ENCODE data around the gene F12. TPM values are rescaled to one million over a fixed set of nuclear protein-coding genes. Genes with fewer than 3 reads are reported as not detected.
A peak's percentile ranks its signal among the peaks of the same experiment; 100 is the strongest.
"Not testable (repeated sequence)": the region's sequence is repeated elsewhere in the genome, so short reads cannot be mapped to it uniquely, and the experiment has no call there.

F12 gene
- total RNA-seq, 1 experiment from 2014 or later, result 0.12 TPM

- no peak for DNase-seq (ENCODE audit: low read depth)
Observed at GRCh38 chr5:177432143-177432838, 22.9 kb upstream of the F12 start.

DNA sequence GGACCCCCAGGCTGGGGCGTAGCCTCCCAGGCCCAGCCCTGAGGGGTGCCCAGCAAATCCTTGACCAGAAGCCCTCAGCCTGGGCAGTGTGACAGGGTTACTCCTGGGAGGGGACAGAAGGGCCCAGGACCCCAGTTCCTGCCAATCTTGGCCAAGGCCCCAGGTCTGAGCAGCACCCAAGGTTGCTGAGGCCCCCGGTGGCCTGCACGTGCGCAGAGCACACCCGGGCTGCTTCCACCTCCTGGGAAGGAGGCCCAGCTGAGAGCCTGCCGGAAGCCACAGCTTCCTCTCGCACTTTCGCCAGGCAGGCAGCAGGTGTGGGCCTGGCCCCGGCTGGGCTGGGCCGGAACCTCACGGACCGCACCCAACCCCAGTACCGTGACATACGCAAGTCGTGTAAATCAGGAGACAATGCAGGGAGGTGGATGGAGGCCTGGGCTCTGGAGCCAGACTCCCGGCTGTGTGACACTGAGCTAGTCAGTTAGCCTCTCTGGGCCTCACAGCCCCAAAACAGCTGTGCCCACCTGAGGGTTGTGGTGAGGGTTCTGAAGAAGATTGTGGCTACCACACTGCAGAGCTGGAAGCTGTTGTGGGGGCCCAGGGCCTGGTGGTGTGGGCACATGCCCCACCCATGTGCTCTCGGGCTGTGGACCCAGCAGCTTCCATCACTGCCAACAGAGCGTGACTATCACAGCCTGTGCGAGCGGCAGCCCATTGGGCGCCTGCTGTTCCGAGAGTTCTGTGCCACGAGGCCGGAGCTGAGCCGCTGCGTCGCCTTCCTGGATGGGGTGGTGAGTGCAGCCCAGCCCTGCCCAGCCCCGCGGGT is 22.2 kb upstream of the F12 start:
- DNase-seq (ENCODE audit: low read depth), result no peak

DNA sequence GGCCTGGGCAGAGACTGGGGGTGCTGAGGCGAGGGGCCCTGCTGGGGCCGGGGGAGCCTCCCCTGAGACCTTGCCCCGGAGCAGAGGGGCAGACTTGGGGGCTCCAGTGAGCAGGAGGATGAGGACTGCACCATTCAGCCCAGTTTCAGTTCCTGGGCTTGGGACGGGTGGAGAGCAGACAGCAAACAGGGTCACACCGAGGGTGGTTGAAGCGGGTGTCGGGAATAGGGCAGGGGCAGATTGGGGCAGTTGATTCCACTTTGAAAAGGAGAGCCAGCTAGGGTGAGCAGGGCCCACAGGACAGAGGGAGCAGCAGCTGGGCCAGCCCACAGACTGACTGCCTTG is 21.6 kb upstream of the F12 start:
- no peak for DNase-seq (ENCODE audit: low read depth)

DNA sequence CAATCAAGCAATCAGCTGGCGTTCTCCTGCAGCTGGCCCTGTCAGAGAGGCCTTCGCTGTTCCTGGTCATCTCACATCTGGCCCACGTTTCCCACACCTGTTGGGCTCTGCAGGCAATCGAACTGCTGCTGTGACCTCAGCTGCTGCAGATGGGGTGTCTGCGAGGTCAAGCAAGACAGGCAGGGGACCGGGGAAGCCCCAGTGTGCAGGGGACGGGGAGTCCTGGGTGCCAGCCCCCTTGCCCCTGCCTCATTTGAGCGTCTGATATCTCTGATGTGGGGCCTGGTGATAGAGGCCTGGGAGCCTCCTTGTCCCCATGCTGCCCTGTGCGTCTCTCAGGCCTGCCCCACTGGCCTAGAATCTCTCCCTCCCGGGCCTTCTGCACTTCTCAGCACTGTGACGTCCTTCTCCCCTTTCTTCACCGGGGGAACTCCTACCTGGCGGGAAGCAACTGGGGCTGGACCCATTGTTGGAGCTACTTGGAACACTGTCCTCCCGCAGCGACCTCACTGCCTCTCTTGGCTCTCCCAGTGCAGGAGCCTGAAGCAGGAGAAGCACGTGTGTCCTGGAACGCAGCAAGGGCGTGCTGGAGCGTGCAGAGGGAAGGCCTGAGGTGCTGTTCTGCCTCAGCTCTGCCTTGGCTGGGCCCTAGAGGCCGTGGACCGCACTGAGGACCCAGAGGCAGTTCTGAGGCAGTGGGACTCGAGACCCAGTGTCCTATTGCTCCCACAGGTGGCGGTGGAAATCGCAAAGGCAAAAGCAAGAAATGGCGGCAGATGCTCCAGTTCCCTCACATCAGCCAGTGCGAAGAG is 21.0 kb upstream of the F12 start:
- no peak for DNase-seq (ENCODE audit: low read depth)

GRCh38 chr5:177429248-177430040 is 20.1 kb upstream of the F12 start:
- no peak for DNase-seq (ENCODE audit: low read depth)

DNA sequence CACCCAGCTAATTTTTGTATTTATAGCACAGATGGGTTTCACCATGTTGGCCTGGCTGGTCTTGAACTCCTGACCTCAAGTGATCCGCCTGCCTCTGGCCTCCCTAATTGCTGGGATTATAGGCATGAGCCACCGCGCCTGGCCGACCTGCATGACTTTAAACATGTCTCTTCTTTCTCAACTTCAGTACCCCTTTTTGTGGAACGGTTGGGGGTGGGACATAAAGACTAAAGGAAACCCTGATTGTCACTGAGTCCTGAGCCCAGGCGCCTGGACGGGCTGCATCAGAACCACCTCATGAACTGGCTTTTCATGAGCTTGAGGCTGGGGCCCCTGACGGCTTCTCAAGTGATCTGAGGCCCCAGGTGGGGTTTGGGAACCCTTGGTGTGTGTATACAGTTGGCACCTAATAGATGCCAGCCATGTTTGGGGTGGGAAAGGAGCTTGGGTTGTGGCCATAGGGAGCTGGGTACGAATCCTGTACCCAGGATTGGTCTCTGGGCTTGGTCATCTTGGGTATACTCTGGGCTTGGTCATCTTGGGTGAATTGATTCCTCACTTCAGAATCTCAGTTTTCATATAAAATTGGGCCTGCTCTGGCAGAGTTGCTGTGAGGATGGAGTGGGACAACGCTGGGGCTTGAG is 19.3 kb upstream of the F12 start:
- no peak for DNase-seq (ENCODE audit: low read depth)

- DNase-seq (ENCODE audit: low read depth), result no peak
Observed at GRCh38 chr5:177427919-177428573, 18.7 kb upstream of the F12 start.

DNA sequence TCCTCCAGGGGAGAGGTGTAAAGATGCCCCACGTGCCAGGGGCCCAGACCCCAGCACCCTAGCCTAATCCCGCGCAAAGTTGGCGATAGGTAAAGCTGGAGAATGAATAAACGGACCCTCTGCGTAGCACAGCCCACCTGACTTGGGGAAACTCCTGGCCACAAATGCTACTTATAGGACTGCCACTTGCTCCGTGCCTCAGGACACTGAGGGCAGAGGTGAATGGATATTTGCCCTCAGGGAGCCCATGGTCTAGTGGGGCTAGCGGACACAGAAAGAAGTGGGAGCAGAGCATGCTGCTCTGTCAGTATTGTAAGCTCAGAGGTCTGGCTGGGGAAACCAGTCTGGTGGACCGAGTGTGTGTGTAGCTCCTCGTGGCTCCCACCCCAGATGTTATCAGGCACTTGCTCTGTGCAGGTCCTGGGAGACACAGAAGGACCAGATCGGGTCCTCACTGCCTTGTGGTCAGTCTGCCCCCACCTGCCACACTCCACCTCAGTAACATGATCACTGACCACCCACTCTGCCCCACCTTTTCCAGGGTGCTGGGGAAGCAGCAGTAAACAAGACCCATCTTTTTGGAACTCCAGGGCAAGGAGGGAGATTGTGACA is 18.0 kb upstream of the F12 start:
- peak; percentile 20 for DNase-seq (ENCODE audit: low read depth)

GRCh38 chr5:177426566-177427210 is 17.3 kb upstream of the F12 start, which contains the start of gene GRK6:
Gene GRK6, plus strand, starts transcription at chr5:177426676. Its CDS starts 170 bp downstream, at chr5:177426846.
- no peak for DNase-seq (ENCODE audit: low read depth)

- DNase-seq (ENCODE audit: low read depth), result peak; percentile 100
Observed at GRCh38 chr5:177425801-177426565, 16.6 kb upstream of the F12 start.

DNA sequence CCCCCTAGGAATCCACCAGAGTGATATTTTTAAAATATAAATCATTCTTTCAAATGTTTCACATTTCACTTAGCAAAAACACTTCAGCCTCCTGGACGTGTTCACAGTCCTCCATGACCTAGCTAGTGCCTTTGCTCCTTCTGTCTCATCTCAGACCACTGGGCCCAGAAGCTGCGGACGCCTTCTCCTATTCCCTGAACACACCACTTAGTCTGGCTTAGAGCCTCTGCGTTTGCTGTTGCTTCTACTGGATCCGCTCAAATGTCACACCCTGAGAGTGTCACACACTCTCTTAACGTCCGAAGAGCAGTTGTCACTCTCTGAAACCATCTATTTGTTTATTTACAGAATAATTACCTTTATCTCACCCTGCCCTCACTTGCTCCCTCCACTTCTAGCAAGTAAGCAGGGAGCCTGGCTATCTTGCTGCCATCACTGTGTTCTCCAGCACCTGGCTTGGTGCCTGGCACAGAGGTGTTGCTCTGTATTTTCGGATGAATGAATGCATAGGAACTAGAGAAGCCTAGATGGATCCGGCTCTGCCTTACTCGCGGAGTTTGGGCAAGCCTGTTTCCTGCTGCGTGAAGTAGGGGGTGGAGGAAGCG is 15.9 kb upstream of the F12 start:
- no peak for DNase-seq (ENCODE audit: low read depth)

GRCh38 chr5:177423671-177424070 is 14.3 kb upstream of the F12 start:
- no peak for DNase-seq (ENCODE audit: low read depth)

GRCh38 chr5:177421062-177421798 is 11.9 kb upstream of the F12 start:
- DNase-seq (ENCODE audit: low read depth), result peak; percentile 72

DNA sequence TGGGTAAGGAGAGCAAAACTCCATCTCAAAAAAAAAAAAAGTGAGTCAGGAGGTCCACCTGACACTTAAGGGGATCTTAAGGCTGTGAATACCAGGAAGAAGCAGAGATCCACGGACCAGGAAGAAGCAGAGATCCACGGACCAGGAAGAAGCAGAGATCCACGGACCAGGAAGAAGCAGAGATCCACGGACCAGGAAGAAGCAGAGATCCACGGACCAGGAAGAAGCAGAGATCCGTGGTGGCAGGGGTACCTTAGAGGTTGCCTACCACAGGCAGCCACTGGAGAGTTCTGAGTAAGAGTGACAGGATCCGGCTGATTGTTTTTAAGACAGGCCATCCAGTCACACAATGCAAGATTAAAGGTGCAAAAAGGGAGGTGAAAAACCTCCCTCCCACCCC is 11.1 kb upstream of the F12 start:
- not testable (repeated sequence) for DNase-seq (ENCODE audit: low read depth)

- peak; percentile 53 for DNase-seq (ENCODE audit: low read depth)
Observed at GRCh38 chr5:177419046-177419445, 9.7 kb upstream of the F12 start.

GRCh38 chr5:177417081-177417480 is 7.7 kb upstream of the F12 start:
- DNase-seq (ENCODE audit: low read depth), result not testable (repeated sequence)

DNA sequence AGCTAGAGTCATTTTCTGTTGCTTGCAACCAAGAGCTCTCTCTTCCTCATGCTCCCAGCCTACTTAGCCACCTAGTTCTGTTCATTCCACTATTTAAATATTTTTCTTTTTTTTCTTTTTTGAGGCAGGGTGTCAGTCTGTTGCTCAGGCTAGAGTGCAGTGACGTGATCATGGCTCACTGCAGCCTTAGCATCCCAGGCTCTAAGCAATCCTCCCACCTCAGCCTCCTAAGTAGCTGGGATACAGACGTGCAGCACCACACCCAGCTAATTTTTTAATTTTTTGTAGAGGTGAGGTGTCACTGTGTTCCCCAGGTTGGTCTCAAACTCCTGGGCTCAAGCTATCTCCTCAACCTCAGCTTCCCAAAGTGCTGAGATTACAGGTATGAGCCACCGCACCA is 5.1 kb upstream of the F12 start:
- no peak for DNase-seq (ENCODE audit: low read depth)
